ENCODE measurements around the gene ARMC10.
"Not testable (repeated sequence)": the region's sequence is repeated elsewhere in the genome, so short reads cannot be mapped to it uniquely, and the experiment has no call there.

The ARMC10 gene

GRCh38 chr7:103059471-103059870 lies 15.5 kb upstream of the ARMC10 start:
- no peaks in the 10 kb centered on the region for H3K36me3 ChIP-seq (ENCODE audit: control insufficient read depth, insufficient read depth, low read length)

GRCh38 chr7:103063895-103064294 lies 11.0 kb upstream of the ARMC10 start:
- Histone ChIP-seq H3K9ac (ENCODE audit: low read depth, low read length) (no peak overlapping the region), H3K36me3 (ENCODE audit: control insufficient read depth, insufficient read depth, low read length) (no peaks in the 10 kb centered on the region), H3K4me3 (ENCODE audit: low read depth, low read length) (no peak overlapping the region), H3K27me3 (ENCODE audit: control insufficient read depth, insufficient read depth, low read length) (no peaks in the 10 kb centered on the region), H3K9me3 (ENCODE audit: control insufficient read depth, insufficient read depth, low read length) (no peaks in the 10 kb centered on the region), H3K4me1 (ENCODE audit: control insufficient read depth, insufficient read depth, low read length) (no peaks in the 10 kb centered on the region)

More at GRCh38 chr7:103059471-103059870, 15.5 kb upstream of the ARMC10 start:
- Histone ChIP-seq H3K4me1 (ENCODE audit: control insufficient read depth, insufficient read depth, low read length) (no peaks in the 10 kb centered on the region), H3K27me3 (ENCODE audit: control insufficient read depth, insufficient read depth, low read length) (no peaks in the 10 kb centered on the region), H3K4me3 (ENCODE audit: low read depth, low read length) (no peak overlapping the region), H3K9me3 (ENCODE audit: control insufficient read depth, insufficient read depth, low read length) (no peaks in the 10 kb centered on the region), H3K9ac (ENCODE audit: low read depth, low read length) (no peak overlapping the region)

- Histone ChIP-seq H3K36me3 (ENCODE audit: control insufficient read depth, insufficient read depth, low read length) (no peaks in the 10 kb centered on the region), H3K4me1 (ENCODE audit: control insufficient read depth, insufficient read depth, low read length) (no peaks in the 10 kb centered on the region), H3K27me3 (ENCODE audit: control insufficient read depth, insufficient read depth, low read length) (no peaks in the 10 kb centered on the region), H3K4me3 (ENCODE audit: low read depth, low read length) (no peak overlapping the region), H3K9me3 (ENCODE audit: control insufficient read depth, insufficient read depth, low read length) (no peaks in the 10 kb centered on the region), H3K9ac (ENCODE audit: low read depth, low read length) (no peak overlapping the region)
Measured at GRCh38 chr7:103065667-103066066, 9.3 kb upstream of the ARMC10 start.

- no peaks in the 10 kb centered on the region for H3K9me3 ChIP-seq (ENCODE audit: control insufficient read depth, insufficient read depth, low read length)
- no peak overlapping the region for H3K9ac ChIP-seq (ENCODE audit: low read depth, low read length)
- no peaks in the 10 kb centered on the region for H3K27me3 ChIP-seq (ENCODE audit: control insufficient read depth, insufficient read depth, low read length)
- H3K4me3 ChIP-seq (ENCODE audit: low read depth, low read length), result no peak overlapping the region
- H3K36me3 ChIP-seq (ENCODE audit: control insufficient read depth, insufficient read depth, low read length), result no peaks in the 10 kb centered on the region
- no peaks in the 10 kb centered on the region for H3K4me1 ChIP-seq (ENCODE audit: control insufficient read depth, insufficient read depth, low read length)
Measured at GRCh38 chr7:103068414-103069403, 6.2 kb upstream of the ARMC10 start.

DNA sequence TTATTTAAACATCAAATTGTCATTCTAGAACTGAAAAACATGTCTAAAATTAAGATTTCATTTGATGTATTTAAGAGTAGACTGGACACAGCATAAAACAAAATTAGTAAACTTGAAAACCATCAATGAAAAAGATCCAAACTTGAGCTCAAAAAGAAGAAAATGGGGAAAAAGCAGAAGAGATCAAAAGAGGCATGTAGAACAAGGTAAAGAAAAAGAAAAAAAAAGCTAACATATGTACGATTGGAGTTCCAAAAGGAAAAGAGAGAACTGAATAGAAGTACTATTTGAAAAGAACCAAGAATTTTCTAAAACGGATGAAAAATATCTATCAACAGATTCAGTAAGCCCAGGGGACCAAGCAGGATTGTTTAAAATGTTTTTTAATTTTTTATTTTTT lies 3.9 kb upstream of the ARMC10 start:
- no peak overlapping the region for H3K4me3 ChIP-seq (ENCODE audit: low read depth, low read length)
- no peaks in the 10 kb centered on the region for H3K9me3 ChIP-seq (ENCODE audit: control insufficient read depth, insufficient read depth, low read length)
- H3K4me1 ChIP-seq (ENCODE audit: control insufficient read depth, insufficient read depth, low read length), result no peaks in the 10 kb centered on the region
- no peak overlapping the region for H3K9ac ChIP-seq (ENCODE audit: low read depth, low read length)
- H3K36me3 ChIP-seq (ENCODE audit: control insufficient read depth, insufficient read depth, low read length), result no peaks in the 10 kb centered on the region
- no peaks in the 10 kb centered on the region for H3K27me3 ChIP-seq (ENCODE audit: control insufficient read depth, insufficient read depth, low read length)

DNA sequence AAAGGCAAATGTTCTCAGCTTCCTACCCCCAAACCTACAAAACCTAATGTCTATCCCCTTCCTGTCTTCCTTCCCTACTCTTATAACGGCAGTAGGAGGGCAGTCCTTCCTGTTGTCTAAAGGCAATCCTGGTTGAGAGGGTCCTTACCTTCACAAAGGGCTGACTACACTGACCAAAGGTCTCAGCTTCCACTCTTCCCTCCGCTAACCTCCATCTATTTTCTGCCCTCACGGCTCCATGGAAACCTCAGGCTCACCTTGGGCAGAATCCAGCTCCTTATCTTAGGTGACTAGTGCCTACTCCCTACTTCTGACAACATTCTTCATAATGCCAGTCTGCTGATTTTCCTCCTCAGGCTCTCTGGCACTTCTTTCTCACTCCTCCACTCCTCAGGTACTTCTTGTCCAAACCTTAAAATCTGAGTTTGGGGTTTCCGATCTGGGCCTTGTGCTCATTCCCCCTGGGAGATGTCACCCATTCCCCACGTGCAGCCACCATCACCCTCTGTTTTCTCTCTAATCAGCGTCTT lies 886 bp upstream of the ARMC10 start:
- Histone ChIP-seq H3K36me3 (ENCODE audit: control insufficient read depth, insufficient read depth, low read length) (no peaks in the 10 kb centered on the region), H3K9me3 (ENCODE audit: control insufficient read depth, insufficient read depth, low read length) (no peaks in the 10 kb centered on the region), H3K4me1 (ENCODE audit: control insufficient read depth, insufficient read depth, low read length) (no peaks in the 10 kb centered on the region), H3K4me3 (ENCODE audit: low read depth, low read length) (peak overlapping the region; percentile 98), H3K9ac (ENCODE audit: low read depth, low read length) (no peak overlapping the region), H3K27me3 (ENCODE audit: control insufficient read depth, insufficient read depth, low read length) (no peaks in the 10 kb centered on the region)

- Histone ChIP-seq H3K4me1 (ENCODE audit: control insufficient read depth, insufficient read depth, low read length) (no peaks in the 10 kb centered on the region), H3K9me3 (ENCODE audit: control insufficient read depth, insufficient read depth, low read length) (no peaks in the 10 kb centered on the region)
Measured at GRCh38 chr7:103075337-103075918, 488 bp downstream of the ARMC10 start.

DNA sequence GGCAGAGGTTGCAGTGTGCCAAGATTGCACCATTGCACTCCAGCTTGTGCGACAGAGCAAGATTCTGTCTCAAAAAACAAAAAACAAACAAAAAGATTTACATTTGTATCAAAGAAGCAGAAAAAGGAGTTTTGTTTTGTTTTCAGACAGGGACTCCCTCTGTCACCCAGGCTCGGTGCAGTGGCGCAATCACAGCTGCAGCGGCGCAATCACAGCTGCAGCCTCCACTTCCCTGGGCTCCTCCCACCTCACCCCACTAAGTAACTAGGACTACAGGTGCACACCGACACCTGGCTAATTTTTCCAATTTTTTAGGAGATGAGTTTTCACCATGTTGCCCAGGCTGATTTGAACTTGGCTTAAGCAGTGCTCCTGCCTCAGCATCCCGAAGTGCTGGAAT lies 1.8 kb downstream of the ARMC10 start:
- Histone ChIP-seq H3K4me3 (ENCODE audit: low read depth, low read length) (no peak overlapping the region), H3K36me3 (ENCODE audit: control insufficient read depth, insufficient read depth, low read length) (no peaks in the 10 kb centered on the region), H3K27me3 (ENCODE audit: control insufficient read depth, insufficient read depth, low read length) (no peaks in the 10 kb centered on the region), H3K9me3 (ENCODE audit: control insufficient read depth, insufficient read depth, low read length) (no peaks in the 10 kb centered on the region), H3K9ac (ENCODE audit: low read depth, low read length) (no peak overlapping the region), H3K4me1 (ENCODE audit: control insufficient read depth, insufficient read depth, low read length) (no peaks in the 10 kb centered on the region)

More at GRCh38 chr7:103075337-103075918, 488 bp downstream of the ARMC10 start:
- Histone ChIP-seq H3K4me3 (ENCODE audit: low read depth, low read length) (peak overlapping the region; percentile 55), H3K36me3 (ENCODE audit: control insufficient read depth, insufficient read depth, low read length) (no peaks in the 10 kb centered on the region), H3K9ac (ENCODE audit: low read depth, low read length) (peak overlapping the region; percentile 62), H3K27me3 (ENCODE audit: control insufficient read depth, insufficient read depth, low read length) (no peaks in the 10 kb centered on the region)

DNA sequence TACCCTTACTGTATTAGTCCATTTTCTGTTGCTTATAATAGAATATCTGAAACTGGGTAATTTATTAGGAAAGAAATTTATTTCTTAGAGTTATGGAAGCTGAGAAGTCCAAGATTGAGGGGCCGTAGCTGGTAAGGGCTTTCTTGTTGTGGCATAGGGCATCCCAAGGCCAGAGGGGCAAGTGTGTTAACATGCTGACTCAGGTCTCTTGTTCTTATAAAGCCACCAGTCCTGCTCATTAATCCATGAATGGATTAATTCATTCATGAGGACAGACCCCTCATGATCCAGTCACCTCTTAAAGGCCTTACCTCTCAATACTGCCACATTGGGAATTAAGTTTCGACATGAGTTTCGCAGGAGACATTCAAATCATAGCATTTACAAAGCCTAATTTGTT lies 2.4 kb downstream of the ARMC10 start:
- no peak overlapping the region for H3K9ac ChIP-seq (ENCODE audit: low read depth, low read length)
- no peaks in the 10 kb centered on the region for H3K36me3 ChIP-seq (ENCODE audit: control insufficient read depth, insufficient read depth, low read length)
- H3K27me3 ChIP-seq (ENCODE audit: control insufficient read depth, insufficient read depth, low read length), result no peaks in the 10 kb centered on the region
- H3K4me3 ChIP-seq (ENCODE audit: low read depth, low read length), result no peak overlapping the region
- H3K4me1 ChIP-seq (ENCODE audit: control insufficient read depth, insufficient read depth, low read length), result no peaks in the 10 kb centered on the region
- H3K9me3 ChIP-seq (ENCODE audit: control insufficient read depth, insufficient read depth, low read length), result no peaks in the 10 kb centered on the region

GRCh38 chr7:103078226-103078625 lies 3.3 kb downstream of the ARMC10 start:
- H3K4me3 ChIP-seq (ENCODE audit: low read depth, low read length); H3K36me3 ChIP-seq (ENCODE audit: control insufficient read depth, insufficient read depth, low read length); H3K27me3 ChIP-seq (ENCODE audit: control insufficient read depth, insufficient read depth, low read length); H3K9me3 ChIP-seq (ENCODE audit: control insufficient read depth, insufficient read depth, low read length); H3K9ac ChIP-seq (ENCODE audit: low read depth, low read length); H3K4me1 ChIP-seq (ENCODE audit: control insufficient read depth, insufficient read depth, low read length): not testable (repeated sequence)

DNA sequence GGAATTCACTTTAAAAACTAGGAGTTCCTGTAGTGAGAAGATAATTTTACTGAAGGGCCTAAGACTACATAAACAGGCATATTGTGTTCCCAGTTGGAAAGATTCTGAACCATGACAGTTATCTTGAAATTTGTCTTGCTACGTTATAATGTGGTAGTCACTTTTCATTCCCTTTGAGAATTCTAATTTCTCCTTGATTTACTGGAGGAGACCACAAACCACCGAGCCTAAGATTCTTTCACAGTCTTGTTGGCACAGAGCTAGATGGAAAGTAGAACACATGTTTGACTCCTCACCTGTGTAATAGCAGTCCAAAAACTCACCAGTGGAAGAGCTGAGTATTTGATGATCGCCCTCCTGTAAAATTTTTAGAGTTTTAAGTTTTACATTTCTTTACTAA lies 4.9 kb downstream of the ARMC10 start:
- no peaks in the 10 kb centered on the region for H3K9me3 ChIP-seq (ENCODE audit: control insufficient read depth, insufficient read depth, low read length)
- no peak overlapping the region for H3K9ac ChIP-seq (ENCODE audit: low read depth, low read length)
- no peak overlapping the region for H3K4me3 ChIP-seq (ENCODE audit: low read depth, low read length)
- no peaks in the 10 kb centered on the region for H3K36me3 ChIP-seq (ENCODE audit: control insufficient read depth, insufficient read depth, low read length)
- H3K4me1 ChIP-seq (ENCODE audit: control insufficient read depth, insufficient read depth, low read length), result no peaks in the 10 kb centered on the region
- no peaks in the 10 kb centered on the region for H3K27me3 ChIP-seq (ENCODE audit: control insufficient read depth, insufficient read depth, low read length)

DNA sequence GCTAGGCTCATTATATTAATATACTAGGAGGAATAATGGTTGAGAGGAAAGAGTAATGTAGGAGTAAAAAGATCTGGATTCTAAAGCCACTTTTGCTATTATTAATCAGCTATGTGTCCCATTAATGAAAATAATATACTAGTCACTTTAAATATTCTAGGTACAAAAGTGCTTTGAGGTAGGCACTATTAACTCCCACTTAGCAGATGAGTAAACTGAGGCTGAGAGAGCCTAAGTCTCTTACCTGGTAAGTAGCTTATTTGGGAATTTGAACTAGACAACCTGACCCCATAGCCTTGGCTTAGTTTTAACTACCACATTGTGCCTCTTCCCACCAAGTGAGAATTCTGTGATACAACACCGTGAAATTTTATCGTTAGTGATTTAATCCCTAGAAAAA lies 6.0 kb downstream of the ARMC10 start:
- H3K27me3 ChIP-seq (ENCODE audit: control insufficient read depth, insufficient read depth, low read length), result no peaks in the 10 kb centered on the region
- H3K9me3 ChIP-seq (ENCODE audit: control insufficient read depth, insufficient read depth, low read length), result no peaks in the 10 kb centered on the region
- no peak overlapping the region for H3K4me3 ChIP-seq (ENCODE audit: low read depth, low read length)
- no peak overlapping the region for H3K9ac ChIP-seq (ENCODE audit: low read depth, low read length)
- H3K4me1 ChIP-seq (ENCODE audit: control insufficient read depth, insufficient read depth, low read length), result no peaks in the 10 kb centered on the region
- H3K36me3 ChIP-seq (ENCODE audit: control insufficient read depth, insufficient read depth, low read length), result no peaks in the 10 kb centered on the region

All from iPS-15b (cell line).